ENCODE data around the gene PLA2G3. TPM values are rescaled to one million over a fixed set of nuclear protein-coding genes. Genes with fewer than 3 reads are reported as not detected.

PLA2G3 gene
- polyA plus RNA-seq, 1 donor (not counting 4 experiments of a cell fraction or from before 2014, with no cell fraction given) = 0.38 TPM

DNA sequence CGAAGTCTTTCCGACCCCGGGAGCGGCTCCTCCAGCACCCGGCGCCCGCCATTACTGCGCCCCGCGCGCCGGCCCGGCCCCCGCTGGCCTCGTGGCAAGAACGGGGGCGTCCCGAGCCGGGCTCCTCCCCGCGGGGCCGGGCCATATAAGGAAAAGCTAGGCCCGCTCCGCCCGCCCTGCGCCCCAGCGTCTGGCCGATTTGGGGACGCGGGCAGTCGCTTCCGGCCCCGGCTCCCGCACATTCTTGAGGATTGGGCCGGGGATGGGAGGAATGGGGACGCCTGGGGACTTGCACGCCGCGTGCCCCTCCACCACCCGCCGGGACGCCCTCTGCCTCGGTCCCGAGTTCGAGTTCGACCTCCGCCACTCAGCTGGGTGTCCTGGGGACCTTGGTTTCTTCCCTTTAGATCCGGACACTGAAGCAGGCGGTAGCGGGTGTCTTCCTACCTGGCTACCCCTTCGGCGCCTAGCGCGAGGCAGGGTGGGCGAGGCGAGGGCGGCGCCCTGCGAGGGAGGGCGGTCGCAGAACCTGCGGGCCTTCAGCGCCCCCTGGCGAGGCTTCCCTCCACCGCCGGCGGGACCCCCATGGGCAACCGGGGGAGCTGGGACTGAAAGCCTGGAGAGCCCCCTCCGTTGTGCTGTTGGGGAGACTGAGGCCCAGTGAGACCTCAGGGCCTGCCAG is 55.4 kb downstream of the PLA2G3 start:
- no peaks in the 10 kb centered on the region for H3K9me3 ChIP-seq (ENCODE audit: control insufficient read depth, low read depth, low read length)
- dilution Hi-C loops (cut with MboI; ENCODE audit: extremely low pct_ligation_motif_present, low sequenced_read_pairs) = no loop called here
- FAIRE-seq = no peak
- peak overlapping the region; percentile 43 to 87 (median 85) for H3K4me3 ChIP-seq (ENCODE audit: control insufficient read depth in 2 of 3, extremely low read depth in 1 of 3, insufficient read depth in 2 of 3, low read depth in 1 of 3, low read length in 3 of 3)
- H3K9ac ChIP-seq (ENCODE audit: control insufficient read depth, extremely low read depth, insufficient read depth, low read length) = peak overlapping the region; percentile 72
- H3K9me1 ChIP-seq (ENCODE audit: control insufficient read depth, extremely low read depth, insufficient read depth, low read length) = no peaks in the 10 kb centered on the region
- H3K36me3 ChIP-seq (ENCODE audit: control insufficient read depth in 2 of 2, extremely low read depth in 1 of 2, insufficient read depth in 2 of 2, low read length in 2 of 2) = peaks cover 37 to 64% of the 10 kb centered on the region in 2 experiments
- H3K27me3 ChIP-seq (ENCODE audit: control insufficient read depth, extremely low read depth, insufficient read depth, low read length) = no peaks in the 10 kb centered on the region
- H3K4me2 ChIP-seq (ENCODE audit: control insufficient read depth, extremely low read depth, insufficient read depth, low read depth, low read length) = peak overlapping the region; percentile 96
- H4K20me1 ChIP-seq (ENCODE audit: control insufficient read depth, extremely low read depth, insufficient read depth, low read length) = peaks cover 37% of the 10 kb centered on the region
- H3K79me2 ChIP-seq (ENCODE audit: control insufficient read depth, insufficient read depth, low read length) = peaks cover 85% of the 10 kb centered on the region
- peaks cover 50% of the 10 kb centered on the region for H3K4me1 ChIP-seq (ENCODE audit: control insufficient read depth, extremely low read depth, insufficient read depth, low read length)
- H2AFZ ChIP-seq (ENCODE audit: control insufficient read depth, low read length) = no peak overlapping the region
- no peak for DNase-seq (ENCODE audit: low read depth, low spot score)
- TF ChIP-seq EZH2 (IDR thresholded peaks at IDR 0.05; ENCODE audit: low read length) = no peak
- TF ChIP-seq, protein P1, sequence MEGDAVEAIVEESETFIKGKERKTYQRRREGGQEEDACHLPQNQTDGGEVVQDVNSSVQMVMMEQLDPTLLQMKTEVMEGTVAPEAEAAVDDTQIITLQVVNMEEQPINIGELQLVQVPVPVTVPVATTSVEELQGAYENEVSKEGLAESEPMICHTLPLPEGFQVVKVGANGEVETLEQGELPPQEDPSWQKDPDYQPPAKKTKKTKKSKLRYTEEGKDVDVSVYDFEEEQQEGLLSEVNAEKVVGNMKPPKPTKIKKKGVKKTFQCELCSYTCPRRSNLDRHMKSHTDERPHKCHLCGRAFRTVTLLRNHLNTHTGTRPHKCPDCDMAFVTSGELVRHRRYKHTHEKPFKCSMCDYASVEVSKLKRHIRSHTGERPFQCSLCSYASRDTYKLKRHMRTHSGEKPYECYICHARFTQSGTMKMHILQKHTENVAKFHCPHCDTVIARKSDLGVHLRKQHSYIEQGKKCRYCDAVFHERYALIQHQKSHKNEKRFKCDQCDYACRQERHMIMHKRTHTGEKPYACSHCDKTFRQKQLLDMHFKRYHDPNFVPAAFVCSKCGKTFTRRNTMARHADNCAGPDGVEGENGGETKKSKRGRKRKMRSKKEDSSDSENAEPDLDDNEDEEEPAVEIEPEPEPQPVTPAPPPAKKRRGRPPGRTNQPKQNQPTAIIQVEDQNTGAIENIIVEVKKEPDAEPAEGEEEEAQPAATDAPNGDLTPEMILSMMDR (optimal IDR thresholded peaks at IDR 0.05 in 1 of 3, IDR thresholded peaks at IDR 0.05 in 1 of 3, conservative IDR thresholded peaks at IDR 0.05 in 1 of 3; ENCODE audit: extremely low read depth in 1 of 3, insufficient read depth in 2 of 3, low read length in 3 of 3) = peak in 2 of 3 experiments; percentile 68 to 79
- H3K27ac ChIP-seq (ENCODE audit: control insufficient read depth, insufficient read depth, low read length) = peak overlapping the region; percentile 63

Small RNAs within 50 kb of the gene (small RNA-seq; reads per million reads assigned to genes)
- 0.07 to 1.3 (median 0.25) reads per million in 3 experiments for gene MIR3928 (ENCODE audit: insufficient read length in 3 of 3, low read depth in 3 of 3, low replicate concordance in 1 of 3)

Other genes with a start within 250 kb of the PLA2G3 start
- gene MORC2, start 171.7 kb downstream of the PLA2G3 start, polyA plus RNA-seq = 7.9 to 14.1 TPM (median 12.5 TPM) in 3 replicates
- 47.7 to 84.0 TPM (median 77.1 TPM) in 3 replicates for gene TUG1, start 171.2 kb downstream of the PLA2G3 start, polyA plus RNA-seq
- 51.1 to 131 TPM (median 61.2 TPM) in 3 replicates for gene SMTN, start 59.2 kb downstream of the PLA2G3 start, polyA plus RNA-seq
- 9.1 to 27.7 TPM (median 16.3 TPM) in 3 replicates for gene SELENOM, start 32.9 kb downstream of the PLA2G3 start, polyA plus RNA-seq
- 0.14 to 0.26 TPM (median 0.22 TPM) in 3 replicates for gene INPP5J, start 17.5 kb downstream of the PLA2G3 start, polyA plus RNA-seq
- gene RNF185, start 19.7 kb upstream of the PLA2G3 start, polyA plus RNA-seq = 35.1 to 44.3 TPM (median 35.4 TPM) in 3 replicates
- 28.8 to 56.3 TPM (median 42.6 TPM) in 3 replicates for gene LIMK2, start 71.8 kb upstream of the PLA2G3 start, polyA plus RNA-seq
- 13.3 to 25.6 TPM (median 13.9 TPM) in 3 replicates for gene PIK3IP1, start 152.0 kb upstream of the PLA2G3 start, polyA plus RNA-seq
- gene PATZ1, start 205.8 kb upstream of the PLA2G3 start, polyA plus RNA-seq = 2.5 to 5.0 TPM (median 3.4 TPM) in 3 replicates